Effector memory CD4-positive, alpha-beta T cell (primary cell): ENCODE results near the gene CNOT6.

Experiments
- DNase-seq, 3 donors: peaks; one replicate each; pipeline ENCODE4 v3.0.0-alpha.2; 2020
- H3K27ac ChIP-seq: 2 replicates; pipeline ENCODE4 v1.7.0; 2013; ENCODE audit warnings: mild to moderate bottlenecking, low read length, moderate library complexity; ENCODE audit not compliant: insufficient read depth, poor library complexity, severe bottlenecking
- H3K27me3 ChIP-seq: replicated peaks from 2 replicates; pipeline ENCODE4 v1.7.0; 2013; ENCODE audit warnings: mild to moderate bottlenecking, low read length; ENCODE audit not compliant: insufficient read depth, control insufficient read depth, poor library complexity, severe bottlenecking
- H3K36me3 ChIP-seq: 2 replicates; pipeline ENCODE4 v1.7.0; 2013; ENCODE audit warnings: mild to moderate bottlenecking, low read length, moderate library complexity; ENCODE audit not compliant: control insufficient read depth, insufficient read depth
- H3K4me1 ChIP-seq: 2 replicates; pipeline ENCODE4 v1.7.0; 2013; ENCODE audit warnings: low read length, mild to moderate bottlenecking; ENCODE audit not compliant: control insufficient read depth, insufficient read depth, poor library complexity, severe bottlenecking
- H3K4me3 ChIP-seq: 2 replicates; pipeline ENCODE4 v1.7.0; 2013; ENCODE audit warnings: low read length, low read depth, mild to moderate bottlenecking; ENCODE audit not compliant: insufficient read depth, poor library complexity, severe bottlenecking
- H3K9me3 ChIP-seq: 2 replicates; pipeline ENCODE4 v1.7.0; 2013; ENCODE audit warnings: mild to moderate bottlenecking, low read length, moderate library complexity; ENCODE audit not compliant: control insufficient read depth

CNOT6 gene

GRCh38 chr5:180603076-180603594, 109.0 kb downstream of the CNOT6 start:
- Histone ChIP-seq H3K36me3 (no peaks in the 10 kb centered on the region), H3K27ac (no peak overlapping the region), H3K9me3 (no peaks in the 10 kb centered on the region), H3K4me3 (no peak overlapping the region), H3K4me1 (no peaks in the 10 kb centered on the region), H3K27me3 (no peaks in the 10 kb centered on the region)
- DNase-seq: no peak

GRCh38 chr5:180604271-180604670, 110.1 kb downstream of the CNOT6 start:
- H3K27ac ChIP-seq: no peak overlapping the region
- no peaks in the 10 kb centered on the region for H3K36me3 ChIP-seq

GRCh38 chr5:180605554-180606214, 111.5 kb downstream of the CNOT6 start:
- H3K4me1 ChIP-seq: no peaks in the 10 kb centered on the region
- no peaks in the 10 kb centered on the region for H3K27me3 ChIP-seq
- H3K27ac ChIP-seq: no peak overlapping the region
- H3K4me3 ChIP-seq: no peak overlapping the region
- H3K36me3 ChIP-seq: no peaks in the 10 kb centered on the region
- H3K9me3 ChIP-seq: no peaks in the 10 kb centered on the region
- peak in 2 of 3 donors; percentile 12 to 33 for DNase-seq

More at GRCh38 chr5:180604271-180604670, 110.1 kb downstream of the CNOT6 start:
- Histone ChIP-seq H3K27me3 (no peaks in the 10 kb centered on the region), H3K9me3 (no peaks in the 10 kb centered on the region), H3K4me1 (no peaks in the 10 kb centered on the region), H3K4me3 (no peak overlapping the region)
- no peak for DNase-seq

GRCh38 chr5:180606215-180606785, 112.1 kb downstream of the CNOT6 start:
- Histone ChIP-seq H3K27ac (no peak overlapping the region), H3K27me3 (no peaks in the 10 kb centered on the region), H3K9me3 (no peaks in the 10 kb centered on the region), H3K36me3 (no peaks in the 10 kb centered on the region), H3K4me1 (no peaks in the 10 kb centered on the region), H3K4me3 (no peak overlapping the region)
- no peak for DNase-seq

- Histone ChIP-seq H3K36me3 (no peaks in the 10 kb centered on the region), H3K9me3 (no peaks in the 10 kb centered on the region), H3K27me3 (no peaks in the 10 kb centered on the region), H3K4me3 (no peak overlapping the region), H3K27ac (no peak overlapping the region), H3K4me1 (no peaks in the 10 kb centered on the region)
- no peak for DNase-seq
Measured at GRCh38 chr5:180607861-180608571, 113.8 kb downstream of the CNOT6 start.

- no peaks in the 10 kb centered on the region for H3K36me3 ChIP-seq
- H3K9me3 ChIP-seq: no peaks in the 10 kb centered on the region
- no peaks in the 10 kb centered on the region for H3K27me3 ChIP-seq
- no peaks in the 10 kb centered on the region for H3K4me1 ChIP-seq
- no peak for DNase-seq
- no peak overlapping the region for H3K4me3 ChIP-seq
- H3K27ac ChIP-seq: no peak overlapping the region
Measured at GRCh38 chr5:180608572-180609310, 114.6 kb downstream of the CNOT6 start.

GRCh38 chr5:180609386-180609785, 115.2 kb downstream of the CNOT6 start:
- H3K27ac ChIP-seq: no peak overlapping the region
- no peaks in the 10 kb centered on the region for H3K27me3 ChIP-seq
- H3K9me3 ChIP-seq: no peaks in the 10 kb centered on the region
- H3K36me3 ChIP-seq: no peaks in the 10 kb centered on the region
- no peaks in the 10 kb centered on the region for H3K4me1 ChIP-seq
- no peak for DNase-seq
- H3K4me3 ChIP-seq: no peak overlapping the region

- Histone ChIP-seq H3K4me1 (no peaks in the 10 kb centered on the region), H3K9me3 (no peaks in the 10 kb centered on the region), H3K27ac (no peak overlapping the region), H3K27me3 (no peaks in the 10 kb centered on the region), H3K36me3 (no peaks in the 10 kb centered on the region), H3K4me3 (no peak overlapping the region)
- no peak for DNase-seq
Measured at GRCh38 chr5:180609817-180610550, 115.8 kb downstream of the CNOT6 start.

GRCh38 chr5:180611140-180611850, 117.1 kb downstream of the CNOT6 start:
- Histone ChIP-seq H3K9me3 (no peaks in the 10 kb centered on the region), H3K4me1 (no peaks in the 10 kb centered on the region), H3K27me3 (no peaks in the 10 kb centered on the region), H3K27ac (no peak overlapping the region), H3K36me3 (no peaks in the 10 kb centered on the region), H3K4me3 (no peak overlapping the region)
- DNase-seq: no peak
